NOMO-1 treated with DMSO at 0.1 percent for 48 hours (cell line): ENCODE results near the gene ASIC1.

Experiments used
- DNase-seq: peaks from one replicate; lab custom pipeline; 2025; ENCODE audit not compliant: unreplicated experiment; lab: John Stamatoyannopoulos, UW

The ASIC1 gene

DNA sequence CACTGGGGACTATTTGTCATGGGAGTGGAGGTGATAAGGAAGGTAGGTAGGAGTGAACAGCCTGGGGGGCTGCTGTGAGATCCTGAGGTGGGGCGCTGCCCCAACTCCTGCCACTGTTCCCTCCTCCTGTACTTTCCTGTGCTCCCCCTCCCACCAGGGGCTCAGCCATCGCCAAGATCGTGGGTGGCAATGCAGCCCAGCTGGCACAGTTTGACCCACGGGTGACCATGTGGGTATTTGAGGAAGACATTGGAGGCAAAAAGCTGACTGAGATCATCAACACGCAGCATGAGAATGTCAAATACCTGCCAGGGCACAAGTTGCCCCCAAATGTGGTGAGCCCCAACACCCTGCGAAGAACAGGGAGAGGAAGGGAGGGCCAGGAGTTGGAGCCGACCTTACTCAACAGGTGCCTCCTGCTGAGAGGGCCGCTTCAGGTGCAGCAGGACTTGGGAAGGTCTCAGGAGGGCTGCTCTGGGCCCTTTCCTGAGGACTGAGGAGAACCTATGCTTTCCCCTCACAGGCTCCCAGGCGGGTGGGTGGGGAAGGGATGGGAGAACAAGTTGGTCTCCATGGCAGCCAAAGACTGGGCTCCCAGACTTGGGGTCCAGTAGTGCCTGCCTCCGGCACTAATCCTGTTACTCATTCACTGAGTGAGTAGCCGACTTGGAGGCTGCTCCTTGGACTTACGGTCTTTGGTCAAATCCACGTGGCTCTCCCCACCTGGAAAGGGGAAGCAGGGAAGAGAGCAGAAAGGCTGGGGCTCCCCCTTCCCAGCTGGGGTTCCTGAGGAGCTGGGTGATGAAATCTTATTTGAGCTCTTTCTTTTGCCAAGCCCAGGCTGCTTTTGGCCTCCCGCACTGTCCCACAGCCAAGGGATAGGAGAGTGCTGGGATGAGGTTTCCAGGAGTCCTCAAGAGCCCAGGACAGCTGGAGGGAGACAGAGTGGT lies 47.3 kb downstream of the ASIC1 start:
- DNase-seq: no peak

- DNase-seq: no peak
Observed at GRCh38 chr12:50105913-50106450, 48.6 kb downstream of the ASIC1 start.

DNA sequence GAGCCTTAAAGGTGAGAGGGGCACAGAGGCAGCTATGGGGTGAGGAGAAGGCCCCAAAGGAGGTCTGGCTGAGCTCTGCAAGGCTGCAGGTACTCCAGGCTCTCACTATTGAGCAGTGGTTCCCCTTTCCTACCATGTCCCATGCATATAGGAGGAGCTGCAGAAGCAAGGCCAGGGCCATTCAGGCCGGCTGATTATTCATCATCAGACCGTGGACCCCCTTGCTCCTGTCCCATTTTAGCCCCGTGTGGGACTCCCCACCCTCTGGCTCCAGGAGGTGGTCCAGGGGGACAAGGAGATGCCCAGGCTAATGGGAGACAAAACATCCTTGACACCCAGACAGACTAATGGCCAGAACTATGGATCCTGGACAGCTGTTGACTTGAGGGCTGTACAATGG lies 49.5 kb downstream of the ASIC1 start:
- DNase-seq: no peak

- DNase-seq: no peak
Observed at GRCh38 chr12:50107416-50108268, 50.2 kb downstream of the ASIC1 start.

DNA sequence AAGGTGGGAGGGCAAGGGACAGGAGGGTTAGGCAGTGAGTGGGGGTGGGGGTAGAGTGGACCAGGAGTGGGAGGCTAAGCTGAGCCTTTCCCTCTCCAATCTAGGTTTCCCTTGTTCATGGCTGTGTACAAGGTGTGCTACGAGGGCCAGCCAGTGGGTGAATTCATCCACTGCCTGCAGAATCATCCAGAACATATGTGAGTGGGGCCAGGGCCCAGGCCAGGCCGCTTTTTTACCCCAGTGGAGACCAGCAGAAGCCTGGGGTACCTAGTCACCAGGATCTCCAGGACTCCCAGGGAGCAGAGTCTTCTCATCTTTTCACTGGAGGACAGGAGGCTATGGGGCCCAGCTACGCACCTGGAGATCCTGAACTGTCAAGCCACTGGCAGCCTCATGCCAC lies 51.9 kb downstream of the ASIC1 start:
- DNase-seq: no peak

- no peak for DNase-seq
Observed at GRCh38 chr12:50110127-50110761, 52.8 kb downstream of the ASIC1 start.

- no peak for DNase-seq
Observed at GRCh38 chr12:50110762-50111351, 53.5 kb downstream of the ASIC1 start.

DNA sequence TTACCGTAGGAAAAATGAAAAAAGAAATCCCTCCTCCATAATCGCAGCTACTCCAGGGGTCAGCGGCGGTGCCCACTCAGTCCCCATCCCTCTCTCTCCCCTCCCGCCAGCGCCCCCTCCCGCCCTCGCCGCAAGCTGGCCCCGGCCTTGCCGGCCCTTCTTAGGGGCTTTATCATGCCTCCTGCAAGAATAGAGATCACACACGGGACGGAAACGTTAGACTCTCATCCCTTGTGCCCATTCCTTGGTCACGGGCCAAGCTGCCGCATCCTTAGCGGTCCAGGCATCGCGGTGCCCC lies 53.9 kb downstream of the ASIC1 start:
- no peak for DNase-seq

DNA sequence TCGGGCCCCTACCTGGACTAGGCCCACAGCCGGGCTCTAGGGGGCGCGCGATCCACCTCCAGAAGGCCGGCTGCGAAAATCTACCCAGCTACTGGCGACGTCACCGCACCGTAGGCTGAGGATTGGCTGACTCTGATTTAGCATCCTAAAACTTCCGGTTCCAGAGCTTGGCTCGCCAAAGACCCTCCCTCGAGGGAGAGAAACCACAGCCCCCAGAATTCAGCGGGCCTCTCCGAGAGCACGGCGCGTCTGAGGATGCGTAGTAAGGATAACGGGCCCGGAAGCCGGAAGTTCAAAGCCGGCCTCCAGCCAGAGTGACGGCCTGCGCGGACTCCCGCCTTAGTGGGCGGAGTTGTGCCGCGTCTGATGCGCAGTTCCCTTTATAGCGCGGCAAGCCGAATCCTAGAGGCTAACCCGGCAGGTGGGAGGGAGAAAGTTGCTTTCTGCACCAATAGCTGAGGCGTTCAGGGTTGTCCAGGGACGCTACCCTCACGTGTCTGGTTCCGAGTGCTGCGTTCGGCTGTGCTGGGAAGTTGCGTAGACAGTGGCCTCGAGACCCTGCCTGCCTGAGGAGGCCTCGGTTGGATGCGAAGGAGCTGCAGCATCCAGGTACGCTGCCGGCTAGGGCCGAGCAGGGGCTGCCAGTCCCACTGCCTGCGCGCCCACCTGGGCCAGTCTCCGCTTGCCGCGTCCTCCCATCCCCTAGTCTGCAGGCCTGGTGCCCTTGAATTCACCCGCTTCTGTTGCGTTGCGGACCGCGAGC lies 54.5 kb downstream of the ASIC1 start, which contains the start of gene COX14:
TSS of gene COX14 (plus strand) at position 544 of the 763 bp plus-strand sequence. CDS start 7,808 bp downstream, outside the sequence.
- DNase-seq: peak; percentile 99

DNA sequence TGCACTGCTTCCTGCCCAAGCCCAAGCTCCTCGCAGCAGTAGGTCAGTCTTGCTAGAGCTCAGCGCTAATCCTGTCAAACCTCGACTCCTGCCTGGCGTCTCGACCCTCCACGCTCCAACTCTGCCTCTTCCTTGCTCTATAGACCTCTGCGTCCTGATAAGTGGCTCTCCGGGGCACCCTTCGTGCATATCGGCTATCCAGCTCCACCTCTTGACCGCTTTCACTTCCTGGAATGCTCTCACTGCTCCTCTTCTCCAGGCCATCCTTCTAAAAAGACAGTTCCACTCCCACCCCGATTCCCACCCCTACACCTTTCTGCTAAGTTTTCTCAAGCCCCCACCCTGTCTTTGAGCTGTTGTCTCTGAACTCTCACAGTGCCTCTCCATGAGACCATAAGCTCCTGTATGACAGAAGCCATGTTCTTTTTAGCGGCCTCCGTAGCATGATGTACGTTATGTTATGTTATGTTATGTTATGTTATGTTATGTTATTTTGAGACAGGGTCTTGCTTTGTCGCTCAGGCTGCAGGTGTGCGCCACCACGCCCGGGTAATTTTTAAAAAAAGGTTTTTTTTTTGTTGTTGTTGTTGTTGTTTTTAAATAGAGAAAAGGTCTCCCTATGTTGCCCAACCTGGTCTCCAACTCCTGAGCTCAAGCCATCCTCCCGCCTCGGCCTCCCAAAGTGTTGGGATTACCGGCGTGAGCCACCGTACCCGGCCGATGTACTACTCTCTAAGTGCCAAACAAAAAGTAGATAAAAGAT lies 55.2 kb downstream of the ASIC1 start:
- peak; percentile 67 for DNase-seq

GRCh38 chr12:50117057-50117622 lies 59.7 kb downstream of the ASIC1 start:
- DNase-seq: no peak

DNA sequence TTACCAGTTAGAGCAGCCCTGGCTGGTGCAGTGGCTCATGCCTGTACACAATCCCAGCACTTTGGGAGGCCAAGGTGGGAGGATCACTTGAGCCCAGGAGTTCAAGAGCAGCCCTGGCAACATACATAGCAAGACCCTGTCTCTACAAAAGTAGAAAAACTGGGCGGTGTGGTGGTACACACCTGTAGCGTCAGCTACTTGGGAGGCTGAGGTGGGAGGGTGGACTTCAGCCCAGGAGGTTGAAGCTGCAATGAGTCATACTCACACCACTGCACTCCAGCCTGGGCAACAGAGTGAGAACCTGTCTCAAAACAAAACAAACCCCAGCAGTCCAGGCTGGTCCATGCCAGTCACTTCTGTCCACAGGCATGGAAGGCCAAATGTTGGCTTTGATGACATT lies 62.0 kb downstream of the ASIC1 start:
- DNase-seq: no peak

DNA sequence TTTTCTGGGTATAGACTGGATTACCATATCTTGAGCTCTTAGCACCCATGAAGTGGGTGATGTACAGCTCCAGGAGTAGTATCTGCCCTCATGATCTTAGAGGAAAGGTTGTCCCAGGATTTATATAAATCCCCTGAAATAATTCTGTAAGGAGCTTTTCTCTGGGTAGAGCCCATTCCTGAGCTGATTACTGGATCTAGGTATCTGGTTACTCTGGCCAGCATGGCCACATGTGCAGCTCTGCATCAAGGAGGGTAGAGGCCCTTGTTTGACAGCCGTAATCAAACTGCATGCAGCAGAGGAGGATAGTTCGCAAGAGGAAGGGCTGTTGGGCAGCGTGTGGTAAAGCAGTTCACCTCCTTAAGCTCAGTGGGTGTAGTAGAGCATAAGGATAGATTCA lies 63.1 kb downstream of the ASIC1 start:
- no peak for DNase-seq

GRCh38 chr12:50120953-50121352 lies 63.6 kb downstream of the ASIC1 start:
- DNase-seq: no peak

DNA sequence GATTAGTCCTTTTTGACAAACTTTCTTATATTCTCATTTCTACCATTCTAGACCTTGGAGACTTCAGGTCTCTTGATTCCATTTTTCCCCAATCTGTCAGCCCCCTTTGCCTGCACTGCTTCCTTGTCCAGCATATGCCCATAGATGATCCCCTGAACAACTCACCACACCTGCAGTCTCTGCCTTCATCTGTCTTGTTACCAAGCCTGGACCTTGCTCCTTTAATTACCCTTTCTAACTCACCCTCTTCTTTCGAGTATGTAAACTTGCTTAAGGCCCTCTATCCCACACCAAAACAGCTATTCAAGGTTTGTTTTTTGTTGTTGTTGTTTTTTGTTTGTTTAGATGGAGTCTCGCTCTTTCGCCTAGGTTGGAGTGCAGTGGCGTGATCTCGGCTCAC lies 64.2 kb downstream of the ASIC1 start:
- DNase-seq: no peak

DNA sequence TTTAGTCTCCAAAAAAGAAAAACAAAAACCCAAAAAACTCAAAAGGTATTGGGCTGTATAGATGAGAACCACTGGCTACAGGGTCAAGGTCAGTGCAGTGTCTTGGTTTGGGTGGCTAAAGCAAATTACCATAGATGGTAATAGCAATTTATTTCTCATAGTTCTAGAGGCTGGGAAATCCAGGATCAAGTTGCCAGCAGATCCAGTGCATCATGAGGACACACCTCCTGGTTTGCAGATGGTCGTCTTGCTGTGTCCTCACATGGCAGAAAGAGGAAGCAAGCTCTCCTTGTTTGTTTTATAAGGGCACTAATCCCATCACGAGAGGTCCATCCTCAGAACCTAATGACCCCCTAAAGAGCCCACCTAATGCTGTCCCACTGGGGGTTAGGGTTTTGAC lies 65.8 kb downstream of the ASIC1 start:
- no peak for DNase-seq

GRCh38 chr12:50127546-50127945 lies 70.2 kb downstream of the ASIC1 start:
- no peak for DNase-seq

DNA sequence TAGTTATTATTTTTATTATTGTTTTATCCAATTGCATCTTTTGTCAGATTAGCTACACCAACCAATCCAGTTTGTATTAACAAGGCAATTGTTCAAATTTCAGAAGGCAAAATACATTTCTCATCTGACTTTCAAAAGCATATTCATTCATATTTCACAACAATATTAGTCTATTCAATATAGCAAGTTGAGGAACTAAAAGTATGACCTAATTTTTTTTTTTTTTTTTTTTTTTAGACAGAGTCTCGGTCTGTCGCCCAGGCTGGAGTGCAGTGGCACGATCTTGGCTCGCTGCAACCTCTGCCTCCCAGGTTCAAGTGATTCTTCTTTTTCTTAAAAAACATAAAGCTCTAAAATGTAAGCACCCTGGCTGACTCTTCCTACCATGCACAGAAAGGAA lies 71.9 kb downstream of the ASIC1 start:
- no peak for DNase-seq

- peak; percentile 2 for DNase-seq
Observed at GRCh38 chr12:50132505-50133135, 75.2 kb downstream of the ASIC1 start.
